ENCODE data around the gene HMMR. TPM values are rescaled to one million over a fixed set of nuclear protein-coding genes. Genes with fewer than 3 reads are reported as not detected.

Gene HMMR
- total and polyA plus RNA-seq, 5 donors from 2014 or later = 0.82 to 2.3 (median 1.0) TPM

DNA sequence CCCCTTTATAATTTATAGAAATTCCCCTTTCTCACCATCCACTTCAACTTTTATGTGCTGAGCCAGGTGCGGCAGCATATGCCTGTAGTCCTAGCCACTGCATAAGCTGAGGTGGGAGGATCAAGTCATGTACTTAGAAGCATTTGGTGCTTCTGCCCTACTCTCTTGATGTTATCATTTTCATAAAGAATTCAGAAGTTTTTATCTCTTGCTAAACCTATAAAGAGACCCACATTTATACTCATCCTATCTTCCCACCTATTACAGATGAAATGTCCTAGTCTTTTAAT is 18.5 kb downstream of the HMMR start:
- no peaks in the 10 kb centered on the region for H3K36me3 Mint-ChIP-seq

DNA sequence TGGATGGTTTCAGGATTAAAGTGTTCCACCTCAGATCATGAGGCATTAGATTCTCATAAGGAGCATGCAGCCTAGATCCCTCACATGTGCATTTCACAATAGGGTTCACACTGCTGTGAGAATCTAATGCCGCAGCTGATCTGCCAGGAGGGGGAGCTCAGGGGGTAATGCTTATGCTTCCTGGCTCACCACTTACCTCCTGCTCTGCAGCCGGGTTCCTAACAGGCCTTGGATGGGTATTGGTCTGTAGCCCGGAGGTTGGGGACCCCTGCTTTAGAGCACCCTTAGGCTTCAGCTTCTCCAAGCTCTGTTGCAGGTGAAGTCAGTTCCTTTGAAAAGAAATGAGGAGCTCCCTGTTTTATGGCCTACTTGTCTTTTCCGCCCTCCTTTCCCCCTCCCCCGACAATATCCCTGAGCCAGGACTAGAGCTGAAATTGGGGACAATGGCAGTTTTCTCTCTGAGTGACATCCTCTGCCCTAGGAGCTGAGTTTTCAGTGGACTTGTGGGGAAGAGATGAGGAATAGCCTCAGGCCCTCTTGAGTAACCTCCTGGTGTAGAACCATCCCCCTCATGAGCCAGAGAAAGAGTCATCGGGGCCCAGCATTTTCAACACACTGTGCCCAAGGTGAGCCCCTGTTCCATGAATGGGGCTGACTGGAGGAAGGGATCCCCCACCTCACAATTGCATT is 28.8 kb downstream of the HMMR start:
- ATAC-seq (ENCODE audit: low read depth in 2 of 2) (no peak), DNase-seq (peak in 1 of 3 donors; percentile 43)
- H3K36me3 Mint-ChIP-seq = no peaks in the 10 kb centered on the region
- H3K4me1 Mint-ChIP-seq = peaks cover 3 to 16% (median 9%) of the 10 kb centered on the region in 4 donors
- H3K4me3 ChIP-seq (ENCODE audit: low read depth, low read length) = no peak overlapping the region
- H3K27me3 Mint-ChIP-seq = no peaks in the 10 kb centered on the region
- no peaks in the 10 kb centered on the region for H3K36me3 ChIP-seq (ENCODE audit: control insufficient read depth, insufficient read depth, low read length)
- H3K9me3 ChIP-seq (ENCODE audit: control insufficient read depth in 2 of 2, low read length in 2 of 2) = no peaks in the 10 kb centered on the region
- H3K27ac Mint-ChIP-seq = peak overlapping the region in 1 of 3 donors; percentile 71
- H3K9me3 Mint-ChIP-seq = no peaks in the 10 kb centered on the region
- H3K27me3 ChIP-seq (ENCODE audit: control insufficient read depth, insufficient read depth, low read length) = no peaks in the 10 kb centered on the region
- no peak overlapping the region for H3K4me3 Mint-ChIP-seq
- H3K27ac ChIP-seq (ENCODE audit: insufficient read depth, low read length, poor library complexity, severe bottlenecking) = no peak overlapping the region
- H3K4me1 ChIP-seq (ENCODE audit: control insufficient read depth, insufficient read depth, low read length, poor library complexity, severe bottlenecking) = no peaks in the 10 kb centered on the region

More for the DNA sequence above, 18.5 kb downstream of the HMMR start:
- no peak for DNase-seq
- no peak for ATAC-seq (ENCODE audit: low read depth in 2 of 2)
- Histone ChIP-seq H3K36me3 (ENCODE audit: control insufficient read depth, insufficient read depth, low read length) (no peaks in the 10 kb centered on the region), H3K9me3 (ENCODE audit: control insufficient read depth in 2 of 2, low read length in 2 of 2) (no peaks in the 10 kb centered on the region), H3K4me1 (ENCODE audit: control insufficient read depth, insufficient read depth, low read length, poor library complexity, severe bottlenecking) (no peaks in the 10 kb centered on the region), H3K4me3 (ENCODE audit: low read depth, low read length) (no peak overlapping the region), H3K27ac (ENCODE audit: insufficient read depth, low read length, poor library complexity, severe bottlenecking) (no peak overlapping the region), H3K27me3 (ENCODE audit: control insufficient read depth, insufficient read depth, low read length) (no peaks in the 10 kb centered on the region)
- no peak overlapping the region for H3K4me3 Mint-ChIP-seq
- H3K27ac Mint-ChIP-seq = no peak overlapping the region
- no peaks in the 10 kb centered on the region for H3K27me3 Mint-ChIP-seq
- H3K4me1 Mint-ChIP-seq = peaks cover 14 to 38% (median 21%) of the 10 kb centered on the region in 4 donors
- H3K9me3 Mint-ChIP-seq = no peaks in the 10 kb centered on the region

DNA sequence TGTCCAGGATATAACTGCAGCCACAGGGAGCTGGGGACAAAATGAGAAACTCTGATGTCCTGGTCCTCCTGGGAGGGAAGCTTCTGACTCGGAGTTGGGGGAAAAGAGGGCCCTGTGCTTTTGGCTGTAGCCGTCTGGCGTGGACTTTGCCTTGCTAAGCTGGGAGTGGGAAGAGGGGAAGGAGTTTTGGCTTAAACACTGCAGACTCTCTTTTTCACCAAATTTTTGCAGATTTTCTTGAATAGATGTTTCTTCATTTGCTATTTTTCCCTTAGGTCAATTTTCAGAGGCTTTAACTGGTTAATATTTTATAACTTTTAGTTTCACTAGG is 29.3 kb downstream of the HMMR start:
- Mint-ChIP-seq H3K27me3 (no peaks in the 10 kb centered on the region), H3K9me3 (no peaks in the 10 kb centered on the region), H3K27ac (peak overlapping the region in 1 of 3 donors; percentile 63), H3K4me1 (peaks cover under 1 to 14% (median 8%) of the 10 kb centered on the region in 4 donors), H3K4me3 (no peak overlapping the region), H3K36me3 (no peaks in the 10 kb centered on the region)
- no peak overlapping the region for H3K27ac ChIP-seq (ENCODE audit: insufficient read depth, low read length, poor library complexity, severe bottlenecking)
- ATAC-seq (ENCODE audit: low read depth in 2 of 2) = no peak
- H3K9me3 ChIP-seq (ENCODE audit: control insufficient read depth in 2 of 2, low read length in 2 of 2) = no peaks in the 10 kb centered on the region
- no peaks in the 10 kb centered on the region for H3K36me3 ChIP-seq (ENCODE audit: control insufficient read depth, insufficient read depth, low read length)
- no peaks in the 10 kb centered on the region for H3K27me3 ChIP-seq (ENCODE audit: control insufficient read depth, insufficient read depth, low read length)
- no peak overlapping the region for H3K4me3 ChIP-seq (ENCODE audit: low read depth, low read length)
- no peak for DNase-seq
- H3K4me1 ChIP-seq (ENCODE audit: control insufficient read depth, insufficient read depth, low read length, poor library complexity, severe bottlenecking) = no peaks in the 10 kb centered on the region

DNA sequence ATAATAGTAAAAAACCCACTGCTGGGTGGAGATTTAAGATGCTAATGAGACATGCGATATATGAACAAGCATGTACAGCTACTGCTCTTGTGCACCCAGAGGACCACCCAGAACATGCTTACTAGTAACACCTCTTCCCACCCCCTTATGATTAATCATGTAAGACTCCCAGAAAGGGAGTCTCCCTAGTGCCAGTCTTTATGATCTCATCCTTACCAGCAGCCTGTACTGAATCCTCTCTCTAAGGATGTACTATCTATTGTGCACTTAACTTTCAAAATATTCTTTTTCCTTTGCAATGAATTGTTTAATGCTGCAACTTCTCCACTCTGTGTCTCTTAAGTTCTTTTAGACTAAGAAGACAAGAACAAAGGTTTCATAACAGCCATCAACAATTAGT is 35.9 kb downstream of the HMMR start:
- Histone ChIP-seq H3K4me1 (ENCODE audit: control insufficient read depth, insufficient read depth, low read length, poor library complexity, severe bottlenecking) (no peaks in the 10 kb centered on the region), H3K36me3 (ENCODE audit: control insufficient read depth, insufficient read depth, low read length) (no peaks in the 10 kb centered on the region), H3K27ac (ENCODE audit: insufficient read depth, low read length, poor library complexity, severe bottlenecking) (no peak overlapping the region), H3K9me3 (ENCODE audit: control insufficient read depth in 2 of 2, low read length in 2 of 2) (no peaks in the 10 kb centered on the region), H3K27me3 (ENCODE audit: control insufficient read depth, insufficient read depth, low read length) (no peaks in the 10 kb centered on the region), H3K4me3 (ENCODE audit: low read depth, low read length) (no peak overlapping the region)
- H3K36me3 Mint-ChIP-seq = no peaks in the 10 kb centered on the region
- H3K9me3 Mint-ChIP-seq = no peaks in the 10 kb centered on the region
- no peak overlapping the region for H3K27ac Mint-ChIP-seq
- H3K4me1 Mint-ChIP-seq = peaks cover 0 to 9% (median 2%) of the 10 kb centered on the region in 4 donors
- DNase-seq (no peak), ATAC-seq (ENCODE audit: low read depth in 2 of 2) (no peak)
- no peaks in the 10 kb centered on the region for H3K27me3 Mint-ChIP-seq
- no peak overlapping the region for H3K4me3 Mint-ChIP-seq

DNA sequence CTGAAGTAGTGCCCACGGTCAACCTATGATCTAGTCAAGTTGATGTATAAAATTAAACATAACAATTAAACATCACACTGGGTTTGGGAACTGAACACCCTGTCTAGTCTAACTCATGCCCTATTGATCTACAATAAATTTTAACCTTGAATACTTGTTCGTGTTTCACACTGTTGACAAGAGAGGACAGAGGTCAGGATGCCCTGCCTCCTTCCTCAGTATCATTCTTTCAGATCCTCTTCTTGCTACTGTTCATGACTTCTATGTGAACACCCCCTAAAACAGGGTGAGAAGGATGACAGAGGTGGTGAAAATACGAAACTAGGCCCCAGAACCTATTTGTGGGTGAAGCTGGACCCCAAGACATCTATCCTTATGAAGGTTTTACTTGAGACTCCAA is 36.9 kb downstream of the HMMR start:
- Mint-ChIP-seq H3K4me3 (no peak overlapping the region), H3K9me3 (no peaks in the 10 kb centered on the region), H3K36me3 (no peaks in the 10 kb centered on the region), H3K4me1 (peaks cover 0 to 5% (median 2%) of the 10 kb centered on the region in 4 donors), H3K27me3 (no peaks in the 10 kb centered on the region), H3K27ac (no peak overlapping the region)
- no peak overlapping the region for H3K4me3 ChIP-seq (ENCODE audit: low read depth, low read length)
- no peaks in the 10 kb centered on the region for H3K9me3 ChIP-seq (ENCODE audit: control insufficient read depth in 2 of 2, low read length in 2 of 2)
- DNase-seq (no peak), ATAC-seq (ENCODE audit: low read depth in 2 of 2) (no peak)
- no peaks in the 10 kb centered on the region for H3K27me3 ChIP-seq (ENCODE audit: control insufficient read depth, insufficient read depth, low read length)
- H3K4me1 ChIP-seq (ENCODE audit: control insufficient read depth, insufficient read depth, low read length, poor library complexity, severe bottlenecking) = no peaks in the 10 kb centered on the region
- H3K27ac ChIP-seq (ENCODE audit: insufficient read depth, low read length, poor library complexity, severe bottlenecking) = no peak overlapping the region
- H3K36me3 ChIP-seq (ENCODE audit: control insufficient read depth, insufficient read depth, low read length) = no peaks in the 10 kb centered on the region

DNA sequence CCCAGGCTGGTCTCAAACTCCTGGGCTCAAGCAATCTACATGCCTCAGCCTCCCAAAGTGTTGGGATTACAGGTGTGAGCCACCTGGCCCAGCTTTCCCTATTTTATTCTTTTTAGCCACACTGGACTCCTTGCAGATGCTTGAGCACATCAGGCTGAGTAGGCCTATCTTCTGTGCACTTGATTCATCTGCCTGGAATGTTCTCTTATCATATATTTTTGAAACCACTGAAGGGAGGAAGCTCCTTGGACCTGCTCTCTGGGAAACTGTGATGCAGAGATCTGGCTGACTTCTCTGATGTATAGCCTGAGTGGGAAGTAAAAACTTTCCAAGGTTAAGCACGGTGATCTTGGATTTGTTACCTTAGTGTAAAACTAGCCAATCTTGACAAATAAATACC is 38.5 kb downstream of the HMMR start:
- Histone ChIP-seq H3K27ac (ENCODE audit: insufficient read depth, low read length, poor library complexity, severe bottlenecking) (no peak overlapping the region), H3K9me3 (ENCODE audit: control insufficient read depth in 2 of 2, low read length in 2 of 2) (no peaks in the 10 kb centered on the region), H3K27me3 (ENCODE audit: control insufficient read depth, insufficient read depth, low read length) (no peaks in the 10 kb centered on the region), H3K4me1 (ENCODE audit: control insufficient read depth, insufficient read depth, low read length, poor library complexity, severe bottlenecking) (peaks cover 12% of the 10 kb centered on the region), H3K36me3 (ENCODE audit: control insufficient read depth, insufficient read depth, low read length) (no peaks in the 10 kb centered on the region), H3K4me3 (ENCODE audit: low read depth, low read length) (no peak overlapping the region)
- Mint-ChIP-seq H3K27ac (no peak overlapping the region), H3K36me3 (no peaks in the 10 kb centered on the region), H3K4me3 (no peak overlapping the region), H3K9me3 (no peaks in the 10 kb centered on the region), H3K27me3 (no peaks in the 10 kb centered on the region), H3K4me1 (peaks cover 5 to 15% (median 10%) of the 10 kb centered on the region in 4 donors)
- ATAC-seq (ENCODE audit: low read depth in 2 of 2) (no peak), DNase-seq (no peak)

DNA sequence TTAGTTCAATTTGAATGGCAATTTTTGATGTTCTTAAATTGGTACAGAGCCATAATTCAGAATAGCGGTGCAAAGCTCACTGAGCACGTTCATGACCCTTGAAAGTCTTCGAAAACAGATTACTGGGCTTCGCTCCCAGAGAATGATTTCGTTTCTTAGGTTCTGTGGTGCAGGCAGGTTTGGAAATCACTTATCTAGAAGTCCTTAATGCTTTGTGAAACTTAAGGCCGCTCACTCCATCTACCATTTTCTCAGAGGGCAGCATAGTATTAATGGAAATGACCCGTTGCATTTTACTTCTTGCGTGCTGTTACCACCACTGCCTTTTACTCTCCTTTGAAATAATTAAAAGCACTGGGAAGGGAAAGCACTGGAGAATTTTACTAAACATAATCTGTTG is 42.1 kb downstream of the HMMR start:
- Mint-ChIP-seq H3K9me3 (no peaks in the 10 kb centered on the region), H3K4me1 (peaks cover 5 to 28% (median 21%) of the 10 kb centered on the region in 4 donors), H3K27ac (peak overlapping the region in 2 of 3 donors; percentile 99 to 100), H3K4me3 (peak overlapping the region; percentile 94 to 99 (median 96)), H3K36me3 (no peaks in the 10 kb centered on the region), H3K27me3 (no peaks in the 10 kb centered on the region)
- Histone ChIP-seq H3K9me3 (ENCODE audit: control insufficient read depth in 2 of 2, low read length in 2 of 2) (no peaks in the 10 kb centered on the region), H3K27me3 (ENCODE audit: control insufficient read depth, insufficient read depth, low read length) (no peaks in the 10 kb centered on the region), H3K36me3 (ENCODE audit: control insufficient read depth, insufficient read depth, low read length) (no peaks in the 10 kb centered on the region), H3K27ac (ENCODE audit: insufficient read depth, low read length, poor library complexity, severe bottlenecking) (peak overlapping the region; percentile 99), H3K4me3 (ENCODE audit: low read depth, low read length) (peak overlapping the region; percentile 95), H3K4me1 (ENCODE audit: control insufficient read depth, insufficient read depth, low read length, poor library complexity, severe bottlenecking) (peaks cover 28% of the 10 kb centered on the region)
- no peak for DNase-seq
- no peak for ATAC-seq (ENCODE audit: low read depth in 2 of 2)
